GM23248 (cell line): Measurements from ENCODE around the gene KIF5B.

Experiments
- EZH2 ChIP-seq: fragments of 200-600 bp; sonication (generic); IDR thresholded peaks from 2 replicates; pipeline ENCODE4 v1.6.1; 2018; ENCODE audit warnings: antibody characterized with exemption, mild to moderate bottlenecking; ENCODE audit not compliant: insufficient read depth, poor library complexity, severe bottlenecking
- EZH2phosphoT487 ChIP-seq: fragments of 200-600 bp; sonication (generic); IDR thresholded peaks from 2 replicates; pipeline ENCODE4 v1.6.1; 2018; ENCODE audit warnings: antibody characterized with exemption, moderate library complexity, mild to moderate bottlenecking, low read depth; ENCODE audit not compliant: insufficient read depth

- TF ChIP-seq EZH2phosphoT487 (no peak), EZH2 (no peak)
Observed at GRCh38 chr10:32104181-32104580, 48.0 kb upstream of the KIF5B start.
